Measurements from ENCODE around the gene OR8D4. TPM values are rescaled to one million over a fixed set of nuclear protein-coding genes. Genes with fewer than 3 reads are reported as not detected.
"Not testable (repeated sequence)": the region's sequence is repeated elsewhere in the genome, so short reads cannot be mapped to it uniquely, and the experiment has no call there.

The OR8D4 gene
- total RNA-seq, result not detected in 2 replicates

DNA sequence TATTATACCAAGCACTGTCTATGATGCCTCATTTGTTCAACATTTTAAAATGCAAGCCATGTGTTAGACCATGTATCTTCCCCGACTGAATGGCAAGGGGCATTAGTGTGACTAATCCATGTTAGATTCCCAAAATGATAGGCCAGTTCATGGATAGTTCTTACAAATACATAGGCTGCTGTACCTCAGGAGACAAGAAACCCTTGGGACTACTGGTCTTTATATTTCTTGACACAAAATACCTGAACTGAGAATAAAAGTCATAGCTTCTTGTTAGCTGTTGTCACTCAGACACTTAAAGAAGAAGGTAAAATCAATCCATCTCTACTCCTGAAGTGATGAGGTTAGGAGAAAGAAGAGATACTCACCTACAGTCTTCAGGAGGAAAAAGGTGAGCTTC lies at the start of gene OR8D4:
Gene OR8D4 (plus strand): TSS at position 301 of the 400 bp plus-strand sequence. CDS start 4,265 bp downstream, outside the sequence.
- TF ChIP-seq, protein P1, sequence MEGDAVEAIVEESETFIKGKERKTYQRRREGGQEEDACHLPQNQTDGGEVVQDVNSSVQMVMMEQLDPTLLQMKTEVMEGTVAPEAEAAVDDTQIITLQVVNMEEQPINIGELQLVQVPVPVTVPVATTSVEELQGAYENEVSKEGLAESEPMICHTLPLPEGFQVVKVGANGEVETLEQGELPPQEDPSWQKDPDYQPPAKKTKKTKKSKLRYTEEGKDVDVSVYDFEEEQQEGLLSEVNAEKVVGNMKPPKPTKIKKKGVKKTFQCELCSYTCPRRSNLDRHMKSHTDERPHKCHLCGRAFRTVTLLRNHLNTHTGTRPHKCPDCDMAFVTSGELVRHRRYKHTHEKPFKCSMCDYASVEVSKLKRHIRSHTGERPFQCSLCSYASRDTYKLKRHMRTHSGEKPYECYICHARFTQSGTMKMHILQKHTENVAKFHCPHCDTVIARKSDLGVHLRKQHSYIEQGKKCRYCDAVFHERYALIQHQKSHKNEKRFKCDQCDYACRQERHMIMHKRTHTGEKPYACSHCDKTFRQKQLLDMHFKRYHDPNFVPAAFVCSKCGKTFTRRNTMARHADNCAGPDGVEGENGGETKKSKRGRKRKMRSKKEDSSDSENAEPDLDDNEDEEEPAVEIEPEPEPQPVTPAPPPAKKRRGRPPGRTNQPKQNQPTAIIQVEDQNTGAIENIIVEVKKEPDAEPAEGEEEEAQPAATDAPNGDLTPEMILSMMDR (conservative IDR thresholded peaks at IDR 0.05; ENCODE audit: low read depth, low read length), result no peak
- H3K4me3 ChIP-seq (ENCODE audit: low read depth, low read length), result no peak within 1 kb of the TSS
- no peak for DNase-seq (ENCODE audit: low read depth)

DNA sequence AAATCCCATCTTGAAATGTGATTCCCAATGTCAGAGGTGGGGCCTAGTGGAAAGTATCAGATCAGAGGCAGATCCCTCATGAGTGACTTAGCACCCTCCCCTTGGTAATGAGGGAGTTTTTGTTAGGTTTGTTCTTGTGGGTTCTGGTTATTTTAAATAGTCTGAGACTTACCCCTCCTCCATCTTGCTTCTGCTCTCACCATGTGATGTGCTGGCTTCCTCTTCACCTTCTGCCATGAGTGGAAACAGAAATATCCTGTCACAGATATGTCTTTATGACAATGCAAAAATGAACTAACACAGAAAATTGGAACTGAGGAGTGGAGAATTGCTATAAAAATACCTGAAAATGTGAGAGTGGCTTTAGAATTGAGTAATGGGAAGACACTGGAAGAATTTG lies 49.6 kb upstream of the OR8D4 start:
- DNase-seq (ENCODE audit: low read depth), result no peak
- TF ChIP-seq, protein P1 (conservative IDR thresholded peaks at IDR 0.05; ENCODE audit: low read depth, low read length), result no peak
- H3K4me3 ChIP-seq (ENCODE audit: low read depth, low read length), result no peak overlapping the region

DNA sequence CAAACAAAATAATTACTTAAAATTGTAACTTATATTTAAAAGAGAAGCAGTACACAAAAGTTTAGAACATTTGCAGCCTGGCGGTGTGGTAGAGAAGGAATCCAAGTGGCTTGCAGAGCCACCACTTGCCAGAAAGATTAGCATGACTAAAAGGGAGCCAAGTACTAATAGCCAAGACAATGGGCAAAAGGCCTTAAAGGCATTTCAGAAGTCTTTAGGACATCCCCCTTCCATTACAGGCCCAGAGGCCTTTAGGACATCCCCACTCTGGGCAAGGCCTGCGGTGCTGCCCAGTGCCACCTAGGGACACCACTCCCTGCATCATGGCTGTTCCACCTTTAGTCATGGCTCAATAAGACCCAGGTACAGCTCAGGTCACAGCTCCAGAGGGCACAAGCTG lies 48.9 kb upstream of the OR8D4 start:
- H3K4me3 ChIP-seq (ENCODE audit: low read depth, low read length), result no peak overlapping the region
- no peak for DNase-seq (ENCODE audit: low read depth)
- TF ChIP-seq, protein P1 (conservative IDR thresholded peaks at IDR 0.05; ENCODE audit: low read depth, low read length), result no peak

DNA sequence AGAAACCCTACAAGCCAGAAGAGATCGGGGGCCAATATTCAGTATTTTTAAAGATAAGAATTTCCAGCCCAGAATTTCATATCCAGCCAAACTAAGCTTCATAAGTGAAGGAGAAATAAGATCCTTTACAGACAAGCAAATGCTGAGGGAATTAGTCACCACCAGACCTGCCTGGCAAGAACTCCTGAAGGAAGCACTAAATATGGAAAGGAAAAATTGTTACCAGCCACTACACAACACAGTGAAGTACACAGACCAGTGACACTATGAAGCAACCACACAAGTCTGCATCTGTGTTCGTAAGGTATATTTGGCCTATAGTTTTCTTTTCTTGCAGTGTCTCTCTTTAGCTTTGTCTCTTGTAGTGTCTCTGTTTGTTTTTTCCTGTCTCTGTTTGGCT lies 45.5 kb upstream of the OR8D4 start:
- TF ChIP-seq, protein P1 (conservative IDR thresholded peaks at IDR 0.05; ENCODE audit: low read depth, low read length), result no peak
- DNase-seq (ENCODE audit: low read depth), result no peak
- no peak overlapping the region for H3K4me3 ChIP-seq (ENCODE audit: low read depth, low read length)

- TF ChIP-seq, protein P1 (conservative IDR thresholded peaks at IDR 0.05; ENCODE audit: low read depth, low read length), result no peak
- no peak for DNase-seq (ENCODE audit: low read depth)
- no peak overlapping the region for H3K4me3 ChIP-seq (ENCODE audit: low read depth, low read length)
These were observed 42.2 kb upstream of the OR8D4 start for GRCh38 chr11:123859731-123860130.

DNA sequence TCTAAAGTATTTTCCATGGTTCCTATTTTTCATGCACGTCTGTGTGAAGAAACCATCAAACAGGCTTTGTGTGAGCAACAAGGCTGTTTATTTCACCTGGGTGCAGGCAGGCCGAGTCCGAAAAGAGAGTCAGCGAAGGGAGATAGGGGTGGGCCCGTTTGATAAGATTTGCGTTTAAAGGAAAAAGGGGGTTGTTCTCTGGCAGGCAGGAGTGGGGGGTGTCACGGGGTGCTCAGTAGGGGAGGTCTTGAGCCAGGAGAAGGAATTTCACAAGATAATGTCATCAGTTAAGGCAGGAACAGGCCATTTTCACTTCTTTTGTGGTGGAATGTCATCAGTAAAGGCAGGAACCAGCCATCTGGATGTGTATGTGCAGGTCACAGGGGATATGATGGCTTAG lies 36.7 kb upstream of the OR8D4 start:
- H3K4me3 ChIP-seq (ENCODE audit: low read depth, low read length), result not testable (repeated sequence)

DNA sequence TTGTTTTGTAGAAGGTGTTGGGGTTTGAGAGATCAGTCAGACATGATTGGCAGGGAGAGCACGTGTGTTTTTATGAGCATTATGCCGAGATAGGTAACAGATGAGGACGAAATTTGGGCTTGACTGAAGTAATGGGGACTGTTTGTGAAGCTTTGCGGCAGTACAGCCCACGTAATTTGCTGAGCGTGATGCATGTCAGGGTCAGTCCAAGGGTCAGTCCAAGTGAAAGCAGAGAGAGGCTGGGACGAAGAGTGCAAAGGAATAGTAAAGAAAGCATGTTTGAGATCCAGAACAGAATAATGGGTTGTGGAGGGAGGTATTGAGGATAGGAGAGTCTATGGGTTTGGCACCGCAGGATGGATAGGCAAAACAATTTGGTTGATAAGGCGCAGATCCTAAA lies 34.2 kb upstream of the OR8D4 start:
- H3K4me3 ChIP-seq (ENCODE audit: low read depth, low read length); DNase-seq (ENCODE audit: low read depth): not testable (repeated sequence)

More for the DNA sequence above, 36.7 kb upstream of the OR8D4 start:
- not testable (repeated sequence) for DNase-seq (ENCODE audit: low read depth)

DNA sequence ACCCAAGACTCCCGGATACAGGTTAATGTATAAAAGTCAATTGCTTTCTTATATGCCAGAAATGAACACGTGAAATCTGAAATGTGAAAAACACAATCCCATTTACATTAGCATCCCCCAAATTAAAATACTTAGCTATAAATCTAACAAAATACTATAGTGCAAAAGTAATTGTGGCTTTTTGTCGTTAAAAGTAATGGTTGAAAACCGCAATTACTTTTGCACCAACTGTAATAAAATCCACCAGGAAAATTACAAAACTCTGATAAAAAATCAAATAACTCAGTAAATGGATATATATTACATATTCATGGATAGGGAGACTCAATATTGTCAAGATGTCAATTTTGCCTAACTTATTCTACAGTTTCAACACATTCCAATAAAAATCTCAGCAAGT lies 21.1 kb upstream of the OR8D4 start:
- H3K4me3 ChIP-seq (ENCODE audit: low read depth, low read length), result no peak overlapping the region
- DNase-seq (ENCODE audit: low read depth), result no peak
- TF ChIP-seq, protein P1 (conservative IDR thresholded peaks at IDR 0.05; ENCODE audit: low read depth, low read length), result no peak

Measured in epithelial cell of proximal tubule (primary cell).